HG02973 (cell line): Measurements from ENCODE around the gene SEMA4A.

Source experiments
- ATAC-seq: cut with Tn5 transposase; IDR thresholded peaks from one replicate; pipeline ENCODE4 v1.9.1; 2021; ENCODE audit warnings: moderate library complexity; ENCODE audit not compliant: unreplicated experiment

SEMA4A gene

DNA sequence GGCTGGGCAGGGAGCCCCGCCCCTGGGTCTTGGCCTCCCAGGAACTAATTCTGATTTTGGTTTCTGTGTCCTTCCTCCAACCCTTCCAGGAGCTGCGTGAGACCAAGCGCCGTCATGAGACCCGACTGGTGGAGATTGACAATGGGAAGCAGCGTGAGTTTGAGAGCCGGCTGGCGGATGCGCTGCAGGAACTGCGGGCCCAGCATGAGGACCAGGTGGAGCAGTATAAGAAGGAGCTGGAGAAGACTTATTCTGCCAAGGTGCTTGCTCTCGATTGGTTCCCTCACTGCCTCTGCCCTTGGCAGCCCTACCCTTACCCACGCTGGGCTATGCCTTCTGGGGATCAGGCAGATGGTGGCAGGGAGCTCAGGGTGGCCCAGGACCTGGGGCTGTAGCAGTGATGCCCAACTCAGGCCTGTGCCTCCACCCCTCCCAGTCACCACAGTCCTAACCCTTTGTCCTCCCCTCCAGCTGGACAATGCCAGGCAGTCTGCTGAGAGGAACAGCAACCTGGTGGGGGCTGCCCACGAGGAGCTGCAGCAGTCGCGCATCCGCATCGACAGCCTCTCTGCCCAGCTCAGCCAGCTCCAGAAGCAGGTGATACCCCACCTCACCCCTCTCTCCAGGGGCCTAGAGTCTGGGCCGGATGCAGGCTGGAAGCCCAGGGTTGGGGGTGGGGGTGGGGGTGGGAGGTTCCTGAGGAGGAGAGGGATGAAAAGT, 18.5 kb upstream of the SEMA4A start:
- ATAC-seq = no peak

DNA sequence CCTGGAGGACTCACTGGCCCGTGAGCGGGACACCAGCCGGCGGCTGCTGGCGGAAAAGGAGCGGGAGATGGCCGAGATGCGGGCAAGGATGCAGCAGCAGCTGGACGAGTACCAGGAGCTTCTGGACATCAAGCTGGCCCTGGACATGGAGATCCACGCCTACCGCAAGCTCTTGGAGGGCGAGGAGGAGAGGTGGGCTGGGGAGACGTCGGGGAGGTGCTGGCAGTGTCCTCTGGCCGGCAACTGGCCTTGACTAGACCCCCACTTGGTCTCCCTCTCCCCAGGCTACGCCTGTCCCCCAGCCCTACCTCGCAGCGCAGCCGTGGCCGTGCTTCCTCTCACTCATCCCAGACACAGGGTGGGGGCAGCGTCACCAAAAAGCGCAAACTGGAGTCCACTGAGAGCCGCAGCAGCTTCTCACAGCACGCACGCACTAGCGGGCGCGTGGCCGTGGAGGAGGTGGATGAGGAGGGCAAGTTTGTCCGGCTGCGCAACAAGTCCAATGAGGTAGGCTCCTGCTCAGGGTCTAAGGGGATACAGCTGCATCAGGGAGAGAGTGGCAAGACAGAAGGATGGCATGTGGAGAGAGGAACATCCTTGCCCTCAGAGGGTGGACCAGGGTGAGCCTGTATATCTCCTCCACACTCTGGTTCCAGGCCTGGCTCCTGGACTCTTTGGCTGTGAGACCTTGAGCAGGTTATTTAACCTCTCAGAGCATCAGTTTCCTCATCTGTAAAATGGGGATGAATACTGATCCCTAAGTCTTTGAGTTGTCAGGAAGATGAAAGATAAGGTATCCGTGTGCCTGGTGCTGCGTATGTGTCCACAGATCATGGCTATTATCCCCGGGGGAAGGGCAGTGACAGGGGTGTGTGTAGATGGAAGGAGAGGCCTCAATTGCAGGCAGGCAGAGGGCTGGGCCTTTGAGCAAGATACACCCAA, 17.2 kb upstream of the SEMA4A start:
- ATAC-seq = no peak

DNA sequence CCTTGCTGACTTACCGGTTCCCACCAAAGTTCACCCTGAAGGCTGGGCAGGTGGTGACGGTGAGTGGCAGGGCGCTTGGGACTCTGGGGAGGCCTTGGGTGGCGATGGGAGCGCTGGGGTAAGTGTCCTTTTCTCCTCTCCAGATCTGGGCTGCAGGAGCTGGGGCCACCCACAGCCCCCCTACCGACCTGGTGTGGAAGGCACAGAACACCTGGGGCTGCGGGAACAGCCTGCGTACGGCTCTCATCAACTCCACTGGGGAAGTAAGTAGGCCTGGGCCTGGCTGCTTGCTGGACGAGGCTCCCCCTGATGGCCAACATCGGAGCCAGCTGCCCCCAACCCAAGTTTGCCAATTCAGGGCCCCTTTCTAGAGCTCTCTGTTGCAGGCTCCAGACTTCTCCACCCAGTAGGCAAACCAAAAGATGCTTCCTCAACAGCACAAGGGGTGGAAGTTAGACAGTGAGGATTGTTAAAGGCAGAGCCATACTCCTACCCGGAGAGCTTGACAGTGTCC, 16.4 kb upstream of the SEMA4A start:
- ATAC-seq = no peak

DNA sequence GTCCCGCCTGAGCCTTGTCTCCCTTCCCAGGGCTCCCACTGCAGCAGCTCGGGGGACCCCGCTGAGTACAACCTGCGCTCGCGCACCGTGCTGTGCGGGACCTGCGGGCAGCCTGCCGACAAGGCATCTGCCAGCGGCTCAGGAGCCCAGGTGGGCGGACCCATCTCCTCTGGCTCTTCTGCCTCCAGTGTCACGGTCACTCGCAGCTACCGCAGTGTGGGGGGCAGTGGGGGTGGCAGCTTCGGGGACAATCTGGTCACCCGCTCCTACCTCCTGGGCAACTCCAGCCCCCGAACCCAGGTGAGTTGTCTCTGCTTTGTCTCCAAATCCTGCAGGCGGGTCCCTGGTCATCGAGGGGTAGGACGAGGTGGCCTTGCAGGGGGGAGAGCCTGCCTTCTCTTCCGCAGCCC, 14.9 kb upstream of the SEMA4A start:
- no peak for ATAC-seq

- no peak for ATAC-seq
Measured at GRCh38 chr1:156140879-156141707, 12.3 kb upstream of the SEMA4A start.

DNA sequence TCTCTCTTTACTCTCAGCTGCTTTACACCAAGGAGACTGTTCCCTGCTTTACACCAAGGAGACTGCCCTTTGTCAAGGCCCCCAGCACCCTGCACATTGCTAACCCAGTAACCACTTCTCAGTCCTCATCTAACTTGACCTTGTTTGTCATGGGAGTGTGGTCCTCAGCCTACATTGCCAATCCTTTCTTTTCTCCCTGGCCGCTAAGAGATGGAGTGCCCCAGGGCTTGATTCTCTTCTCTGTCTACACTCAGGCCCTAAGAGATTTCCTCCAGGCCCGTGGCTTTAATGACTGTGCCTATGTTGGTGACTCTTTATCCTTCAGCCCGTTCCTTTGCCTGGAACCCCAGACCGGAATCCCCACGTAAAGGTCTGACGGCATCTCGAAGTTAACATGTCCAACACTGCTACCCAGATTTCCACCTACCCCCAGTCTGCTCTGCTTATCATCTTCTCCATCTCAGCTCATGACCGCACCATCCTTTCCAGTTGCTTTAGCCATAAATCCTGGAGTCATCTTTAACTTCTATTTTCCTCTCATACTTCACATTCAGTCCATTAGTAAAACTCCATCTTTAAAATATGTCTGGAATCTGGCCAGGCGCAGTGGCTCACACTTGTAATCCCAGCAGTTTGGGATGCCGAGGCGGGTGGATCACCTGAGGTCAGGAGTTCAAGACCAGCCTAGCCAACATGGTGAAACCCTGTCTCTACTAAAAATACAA, 9.5 kb upstream of the SEMA4A start:
- ATAC-seq = no peak

DNA sequence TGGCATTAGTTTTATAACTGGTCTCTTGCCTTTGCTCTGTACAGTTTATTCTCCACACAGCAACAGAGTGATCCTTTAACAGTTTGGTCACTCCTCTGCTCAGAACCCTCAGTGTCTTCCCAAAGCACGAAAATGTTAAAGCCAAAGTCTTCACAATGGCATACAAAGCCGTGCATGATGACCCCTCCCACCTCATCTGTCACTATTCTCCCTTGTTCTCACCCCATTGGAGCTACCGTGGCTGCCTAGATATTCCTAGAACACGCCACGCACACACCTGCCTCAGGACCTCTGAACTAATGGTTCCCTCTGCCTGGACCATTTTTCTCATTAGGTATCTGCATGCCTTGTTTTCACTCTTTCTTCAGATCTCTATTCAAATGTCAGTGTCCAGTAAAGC, 8.6 kb upstream of the SEMA4A start:
- ATAC-seq = no peak

DNA sequence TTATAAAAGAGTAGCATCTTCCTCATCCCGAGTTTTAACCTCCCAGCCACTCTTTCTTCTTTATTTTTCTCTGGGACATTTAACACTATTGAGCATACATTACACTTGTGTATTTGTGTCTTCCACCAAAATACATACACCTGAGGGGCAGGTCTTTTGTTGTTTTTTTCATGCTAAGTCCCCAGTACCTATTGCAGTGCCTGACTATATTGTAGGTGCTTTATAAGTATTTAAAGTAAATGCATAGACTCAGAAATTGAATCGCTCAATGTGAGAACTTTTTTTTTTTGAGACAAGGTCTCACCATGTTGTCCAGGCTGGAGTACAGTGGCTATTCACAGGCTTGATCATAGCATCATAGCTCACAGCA, 7.8 kb upstream of the SEMA4A start:
- ATAC-seq = no peak

- no peak for ATAC-seq
Measured at GRCh38 chr1:156146020-156146768, 7.2 kb upstream of the SEMA4A start.

DNA sequence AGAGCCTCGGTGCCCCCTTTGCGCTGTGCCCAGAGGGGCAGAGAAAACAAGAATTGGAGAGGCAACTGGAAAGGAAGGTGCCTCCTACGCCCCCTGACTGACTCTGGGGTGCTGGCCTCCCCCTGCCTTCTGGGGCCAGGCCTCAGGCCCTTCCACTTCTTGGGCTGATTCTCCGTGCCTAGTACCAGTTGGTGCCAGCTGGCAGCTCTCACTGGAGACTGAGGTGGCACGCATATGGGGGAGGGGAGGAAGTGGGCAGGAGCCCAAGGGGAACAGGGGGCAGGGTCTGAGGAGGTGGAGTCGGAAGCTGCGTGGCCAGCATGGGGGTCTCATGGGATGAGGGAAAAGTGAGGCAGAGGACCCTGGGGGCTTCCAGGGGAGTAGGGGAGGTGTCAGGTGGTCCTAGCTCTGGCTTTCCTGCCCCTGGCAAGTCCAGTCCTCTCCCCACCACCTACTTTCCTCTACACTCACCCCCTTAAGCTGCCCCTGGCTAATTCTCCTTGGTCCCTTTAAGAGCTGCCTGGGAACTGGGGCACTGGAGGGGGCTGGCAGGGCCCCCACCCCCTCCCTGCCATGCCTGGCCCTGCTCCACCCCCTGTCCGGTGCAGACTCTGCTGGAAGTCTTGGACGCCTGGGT, 6.5 kb upstream of the SEMA4A start:
- no peak for ATAC-seq

DNA sequence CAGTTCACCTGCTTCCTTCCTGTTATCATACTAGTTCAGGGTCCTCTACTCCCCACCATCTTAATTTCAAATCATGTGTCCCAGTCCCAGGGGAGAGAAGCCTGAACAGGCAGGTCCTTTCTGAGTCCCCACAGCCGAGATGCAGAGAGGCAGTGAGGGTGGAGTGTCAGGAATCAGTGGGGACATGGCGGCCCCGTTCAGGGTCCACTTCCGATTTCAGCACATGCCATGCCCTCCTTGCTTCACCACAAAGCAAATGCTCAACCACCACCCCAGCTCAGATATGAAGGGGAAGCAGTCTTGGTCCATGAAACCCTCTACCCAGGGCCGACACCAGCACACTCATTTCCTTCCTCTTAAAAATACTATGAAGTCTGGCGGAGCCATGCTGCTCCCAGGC, 5.2 kb upstream of the SEMA4A start:
- ATAC-seq = no peak

- peak; percentile 42 for ATAC-seq
Measured at GRCh38 chr1:156149374-156150332, 3.7 kb upstream of the SEMA4A start.

DNA sequence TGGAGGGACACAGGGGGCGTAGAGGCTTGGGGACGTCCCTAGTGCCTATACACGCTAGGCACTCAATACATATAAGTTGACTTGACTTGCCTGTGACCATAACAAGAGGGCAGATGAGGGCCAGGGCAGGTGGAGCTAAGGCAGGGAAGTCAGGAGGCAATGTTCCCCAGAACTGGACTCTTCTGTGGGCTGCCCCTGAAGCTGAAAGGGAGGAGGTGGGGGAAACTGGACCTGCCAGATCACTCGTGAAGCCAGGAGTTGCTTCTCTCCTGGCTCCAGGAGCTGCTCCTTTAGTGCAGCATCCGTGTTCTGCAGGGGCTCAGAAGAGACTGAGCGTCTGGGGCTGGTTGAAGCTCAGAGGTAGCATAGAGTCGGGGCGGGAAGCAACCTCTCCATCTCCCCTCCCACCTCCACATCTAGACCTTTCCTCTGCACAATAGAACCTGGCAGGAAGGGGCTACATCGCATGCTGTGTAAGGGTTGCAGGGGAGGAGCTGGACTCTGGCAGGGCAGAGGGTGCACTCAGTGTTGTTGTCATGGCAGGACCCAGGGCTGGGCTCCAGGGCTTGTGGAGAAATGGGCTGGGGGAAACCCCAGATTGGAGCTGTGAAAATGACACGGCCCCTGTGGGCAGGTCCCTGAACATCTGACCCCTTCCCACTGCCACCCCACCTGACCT, 2.9 kb upstream of the SEMA4A start:
- no peak for ATAC-seq

- no peak for ATAC-seq
Measured at GRCh38 chr1:156151093-156151688, 2.2 kb upstream of the SEMA4A start.

DNA sequence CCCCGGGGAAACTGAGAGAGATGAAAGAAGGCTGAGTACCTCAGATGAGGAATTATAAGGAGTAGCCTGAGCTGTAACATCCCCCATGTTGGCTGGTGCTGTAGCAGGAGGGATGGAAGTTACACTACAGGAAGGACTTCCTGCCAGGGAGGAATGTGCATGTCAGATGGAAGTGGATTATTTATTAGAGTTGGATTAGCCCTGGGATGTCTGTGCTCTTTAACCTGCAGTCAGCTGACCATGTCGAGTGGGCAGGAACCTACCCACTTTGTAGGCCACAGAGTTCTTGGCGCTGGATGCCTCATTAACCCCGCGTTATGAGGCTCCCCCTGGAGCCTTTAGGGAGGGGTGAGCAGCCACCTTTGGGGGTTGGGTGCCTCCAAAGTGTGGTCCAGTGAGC, 757 bp upstream of the SEMA4A start:
- no peak for ATAC-seq

DNA sequence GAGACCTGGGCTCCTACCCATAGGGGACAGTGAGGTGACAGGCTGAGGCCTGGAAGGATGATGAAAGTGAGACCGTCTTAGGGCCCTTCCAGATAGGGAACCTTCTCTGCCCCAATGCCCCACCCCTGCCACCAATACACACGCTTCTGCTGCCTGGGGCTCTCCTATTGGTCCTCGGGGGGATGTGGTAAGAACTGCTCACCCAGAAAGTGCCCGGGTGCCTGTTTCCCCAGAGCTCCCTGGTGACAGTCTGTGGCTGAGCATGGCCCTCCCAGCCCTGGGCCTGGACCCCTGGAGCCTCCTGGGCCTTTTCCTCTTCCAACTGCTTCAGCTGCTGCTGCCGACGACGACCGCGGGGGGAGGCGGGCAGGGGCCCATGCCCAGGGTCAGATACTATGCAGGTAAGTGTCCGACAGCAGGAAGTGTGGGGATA, 948 bp downstream of the SEMA4A start:
- peak; percentile 30 for ATAC-seq
